ENCODE results near the gene CASS4.

Gene CASS4

DNA sequence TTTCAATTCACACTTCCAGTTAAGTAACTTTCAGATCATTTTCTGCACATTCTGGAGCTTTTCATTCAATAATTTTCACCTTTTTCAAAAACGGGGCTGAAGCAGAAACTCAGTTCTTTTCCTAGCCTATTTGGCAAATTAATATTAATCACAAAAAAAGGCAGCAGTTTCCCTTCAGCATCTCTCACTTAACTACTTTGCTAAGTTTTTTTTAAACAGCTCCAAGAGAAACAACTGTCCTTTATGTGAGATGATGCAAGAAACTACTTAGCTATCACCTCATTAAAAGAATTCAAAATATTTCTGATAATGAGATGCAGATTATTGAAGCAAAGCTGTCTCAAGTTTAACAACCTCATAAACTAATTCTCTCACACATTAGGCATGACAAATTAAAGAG is 11.8 kb downstream of the CASS4 start:
- DNase-seq: no peak

DNA sequence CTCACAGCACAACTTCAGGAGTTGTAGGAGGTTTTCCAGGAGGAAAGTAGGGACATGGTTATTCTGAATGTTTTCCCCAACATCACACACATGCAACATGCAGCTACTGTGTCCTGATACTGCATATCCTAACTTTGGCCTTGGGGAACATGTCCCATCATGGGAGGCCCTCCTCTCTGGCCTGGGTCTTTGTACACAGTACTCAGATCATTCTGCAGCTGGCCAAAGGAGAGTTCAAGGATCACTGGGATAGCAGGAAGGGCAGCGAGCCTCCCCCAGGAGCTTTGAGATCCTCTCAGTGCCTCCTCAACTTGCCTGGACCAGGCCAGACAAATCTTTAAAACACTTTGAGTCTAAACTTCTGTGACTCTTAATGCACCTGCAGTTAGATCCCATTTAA is 12.9 kb downstream of the CASS4 start:
- DNase-seq: no peak

DNA sequence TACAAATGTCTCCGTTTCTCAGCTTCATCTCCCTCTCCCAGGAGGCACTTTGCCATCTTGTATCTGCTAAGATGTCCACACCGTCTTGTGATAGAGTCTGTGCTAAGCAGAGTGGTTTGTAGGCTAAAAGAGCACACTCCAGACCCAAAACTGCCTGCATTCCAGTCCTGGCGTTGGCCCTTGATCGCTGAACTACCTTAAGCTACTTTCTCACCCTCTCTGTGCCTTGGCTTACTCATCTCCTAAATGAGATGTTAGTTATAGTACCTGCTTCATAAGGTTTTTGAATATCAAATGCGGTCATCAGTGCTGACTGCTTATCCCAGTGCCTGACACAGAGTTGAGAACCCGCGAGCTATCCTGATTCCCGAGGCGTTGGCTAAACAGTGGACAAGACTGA is 14.0 kb downstream of the CASS4 start:
- no peak for DNase-seq

GRCh38 chr20:56426926-56427325 is 14.9 kb downstream of the CASS4 start:
- DNase-seq: no peak

DNA sequence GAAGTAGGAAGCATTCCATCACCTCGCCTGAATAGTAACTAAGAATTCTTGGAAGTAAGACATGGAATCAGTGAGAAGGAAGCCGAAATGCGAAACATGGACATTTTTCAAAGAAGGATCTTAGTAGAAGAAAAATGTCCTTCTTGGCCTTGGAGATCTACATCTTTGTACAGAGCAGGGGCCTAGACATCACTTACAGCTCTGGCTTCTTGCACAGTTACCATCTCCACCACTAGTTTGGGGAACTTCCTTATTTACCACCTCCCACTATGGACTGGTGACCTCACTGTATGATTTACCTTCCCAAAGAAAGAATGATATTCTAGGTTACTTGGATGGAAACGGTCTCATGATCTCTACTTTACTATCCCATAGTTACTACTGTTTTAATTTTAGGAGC is 15.7 kb downstream of the CASS4 start:
- DNase-seq: no peak

- DNase-seq: no peak
These were observed 16.4 kb downstream of the CASS4 start for GRCh38 chr20:56428410-56428809.

- no peak for DNase-seq
These were observed 16.8 kb downstream of the CASS4 start for GRCh38 chr20:56428881-56429280.

DNA sequence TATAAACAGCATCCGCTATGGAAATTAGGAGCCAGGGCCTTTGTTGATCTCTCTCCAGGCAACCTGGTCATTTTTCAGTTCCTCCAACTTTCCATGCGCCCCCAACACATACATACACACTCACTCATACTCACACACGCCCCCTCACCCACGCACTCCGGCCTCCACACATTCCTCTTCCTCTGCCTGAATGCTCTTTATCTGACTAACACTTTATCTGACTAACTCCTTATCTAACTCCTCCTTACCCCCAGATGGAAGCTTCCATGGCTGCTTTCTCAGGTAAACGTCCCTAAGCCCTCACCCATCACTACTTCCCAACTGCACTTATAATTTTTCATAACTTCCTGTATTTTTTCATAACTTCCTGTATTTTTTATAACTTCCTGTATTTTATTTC is 17.4 kb downstream of the CASS4 start:
- peak; percentile 33 for DNase-seq

- no peak for DNase-seq
These were observed 17.9 kb downstream of the CASS4 start for GRCh38 chr20:56429941-56430340.

DNA sequence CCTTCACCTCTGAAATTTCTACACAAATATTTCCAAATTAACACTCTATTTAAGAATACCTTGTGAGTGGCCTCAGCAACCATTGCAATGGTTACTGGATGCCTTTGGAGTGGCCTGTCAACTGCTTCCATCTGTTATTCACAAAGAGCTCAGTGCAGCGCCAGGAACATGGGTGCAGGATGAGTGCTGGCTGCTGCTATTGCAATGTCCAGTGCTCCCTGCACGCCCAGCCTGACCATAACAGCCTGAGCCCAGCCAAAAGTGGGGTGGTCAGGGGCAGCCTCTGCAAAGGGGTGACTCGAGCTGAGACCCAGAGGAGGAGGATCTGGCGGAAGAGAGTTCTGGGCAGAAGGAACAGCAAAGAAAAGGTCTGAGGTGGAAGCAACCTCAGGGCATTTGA is 18.4 kb downstream of the CASS4 start:
- no peak for DNase-seq

DNA sequence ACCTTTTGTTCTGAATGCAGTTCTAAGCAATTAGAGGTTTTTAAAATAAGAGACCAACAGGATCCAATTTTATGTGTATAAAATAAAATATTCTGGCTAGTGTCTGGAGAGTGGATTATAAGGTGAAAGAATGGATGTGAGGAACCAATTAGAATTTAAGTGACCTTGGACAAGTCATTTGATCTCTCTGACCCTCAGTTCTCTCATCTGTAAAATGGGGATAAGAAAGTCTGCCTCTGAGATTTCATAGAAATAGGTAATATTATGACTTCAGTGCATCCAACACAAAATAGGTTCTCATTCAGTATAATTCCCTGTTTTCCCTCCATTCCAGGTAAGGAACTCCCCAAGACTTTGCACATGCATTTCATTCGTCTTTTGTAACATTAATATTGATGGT is 18.9 kb downstream of the CASS4 start:
- DNase-seq: no peak

- DNase-seq: no peak
These were observed 19.4 kb downstream of the CASS4 start for GRCh38 chr20:56431471-56431870.

- no peak for DNase-seq
These were observed 21.3 kb downstream of the CASS4 start for GRCh38 chr20:56433221-56433879.

GRCh38 chr20:56433880-56434255 is 21.8 kb downstream of the CASS4 start:
- DNase-seq: no peak

DNA sequence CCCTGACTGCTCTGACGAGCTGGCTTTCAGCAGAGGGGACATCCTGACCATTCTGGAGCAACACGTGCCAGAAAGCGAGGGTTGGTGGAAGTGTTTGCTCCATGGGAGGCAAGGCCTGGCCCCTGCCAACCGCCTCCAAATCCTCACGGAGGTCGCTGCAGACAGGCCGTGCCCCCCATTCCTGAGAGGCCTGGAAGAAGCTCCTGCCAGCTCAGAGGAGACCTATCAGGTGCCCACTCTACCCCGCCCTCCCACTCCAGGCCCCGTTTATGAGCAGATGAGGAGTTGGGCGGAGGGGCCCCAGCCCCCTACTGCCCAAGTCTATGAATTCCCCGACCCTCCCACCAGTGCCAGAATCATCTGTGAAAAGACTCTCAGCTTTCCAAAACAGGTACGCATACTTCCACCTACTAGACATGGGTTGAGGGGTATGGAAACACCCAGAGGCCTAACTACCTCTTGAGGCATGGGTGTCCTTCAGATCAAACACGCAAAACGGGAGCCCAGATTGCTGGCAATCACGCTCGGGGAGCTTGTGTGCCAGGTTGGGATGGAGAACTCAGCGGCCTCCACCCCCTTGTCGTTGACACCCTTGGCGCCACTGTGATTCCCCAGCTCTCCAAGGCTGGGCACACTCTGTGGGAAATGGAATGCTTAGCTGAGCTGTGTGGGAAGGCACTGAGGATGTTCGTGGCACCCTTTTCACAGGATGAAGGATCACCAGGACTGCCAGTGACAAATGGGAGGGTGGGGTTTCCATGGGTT is 25.3 kb downstream of the CASS4 start:
- DNase-seq: no peak

DNA sequence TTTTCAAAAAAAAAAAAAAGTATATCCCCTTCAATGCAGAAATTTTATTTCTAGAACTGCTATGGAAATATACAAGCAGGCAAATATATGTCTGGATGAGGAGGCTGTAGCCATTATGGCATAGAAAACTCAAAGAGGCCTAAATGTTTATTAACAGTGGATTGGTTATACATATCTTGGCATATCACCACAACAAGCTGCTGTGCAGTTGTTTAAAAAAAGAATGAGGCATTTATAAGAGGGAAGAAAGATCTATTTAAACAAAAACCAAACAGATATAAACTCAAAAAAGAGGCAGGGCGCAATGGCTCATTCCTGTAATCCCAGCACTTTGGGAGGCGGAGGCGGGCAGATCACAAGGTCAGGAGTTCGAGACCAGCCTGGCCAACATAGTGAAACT is 26.2 kb downstream of the CASS4 start:
- no peak for DNase-seq

DNA sequence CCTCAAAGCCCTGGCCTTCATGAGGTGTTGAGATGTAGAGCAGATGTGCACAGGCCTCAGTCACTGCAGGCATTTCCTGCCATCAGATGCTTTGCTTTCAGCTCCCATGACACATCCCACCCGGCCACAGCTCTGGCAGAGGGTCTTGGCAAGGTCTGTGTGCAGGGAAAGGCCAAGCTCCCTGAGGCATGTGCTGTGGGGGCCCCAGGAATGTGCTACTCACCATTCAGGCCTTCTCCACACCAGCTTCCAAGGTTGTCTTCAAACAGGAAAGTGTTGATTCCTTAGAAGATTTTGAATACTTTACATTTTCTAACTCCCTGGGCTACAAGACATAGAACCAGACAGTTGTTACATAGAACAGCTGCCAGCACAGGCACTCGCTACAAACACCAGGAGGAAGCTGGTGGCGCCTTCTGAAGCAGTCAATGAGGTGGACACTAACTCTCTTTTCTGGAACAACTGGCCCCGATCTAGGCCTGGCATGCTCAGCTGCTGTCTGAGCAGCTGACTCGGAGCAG is 27.8 kb downstream of the CASS4 start:
- DNase-seq: peak; percentile 37

- peak; percentile 60 for DNase-seq
These were observed 28.4 kb downstream of the CASS4 start for GRCh38 chr20:56440346-56441007.

DNA sequence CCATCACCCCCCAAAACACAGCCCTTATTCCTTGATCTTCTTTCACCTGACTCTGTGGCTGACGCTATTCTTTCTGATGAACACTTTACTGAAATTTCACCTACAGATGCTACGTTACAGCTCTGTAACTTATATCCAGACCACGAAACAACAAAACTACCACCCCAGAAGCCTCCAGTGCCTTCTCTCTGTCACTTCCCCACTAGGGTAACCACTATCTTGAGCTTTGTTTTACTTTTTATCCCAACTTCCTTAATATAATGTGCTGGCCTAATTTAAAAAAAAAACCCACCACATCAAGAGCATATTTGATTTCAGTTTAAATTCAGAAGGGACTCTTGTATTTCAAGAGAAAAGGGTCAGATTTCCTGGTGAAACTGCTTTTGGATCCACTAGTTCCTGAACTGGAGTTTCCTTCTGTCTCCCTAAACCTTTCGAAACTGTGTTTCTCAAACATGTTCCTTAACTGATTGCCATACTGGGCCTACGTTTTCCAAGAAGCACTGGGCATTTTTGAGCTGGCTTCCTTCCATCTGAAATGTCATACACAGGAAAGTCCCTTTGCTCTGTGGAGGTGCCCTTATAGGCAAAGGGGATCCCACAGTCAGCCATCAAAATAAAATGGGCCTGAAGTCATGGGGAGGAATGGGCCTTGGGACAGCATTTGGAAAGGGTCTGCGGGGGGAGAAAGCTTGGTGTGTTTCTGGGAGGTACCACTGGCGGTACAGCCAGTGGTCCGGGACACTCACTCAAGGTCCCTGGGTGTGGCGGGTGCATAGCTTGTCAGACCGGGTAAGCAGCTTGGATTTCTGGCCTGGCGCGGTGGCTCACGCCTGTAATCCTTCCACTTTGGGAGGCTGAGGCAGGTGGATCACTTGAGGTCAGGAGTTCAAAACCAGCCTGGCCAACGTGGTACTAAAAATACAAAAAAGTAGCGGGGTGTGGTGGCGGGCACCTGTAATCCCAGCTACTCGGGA is 30.6 kb downstream of the CASS4 start:
- no peak for DNase-seq

- no peak for DNase-seq
These were observed 31.8 kb downstream of the CASS4 start for GRCh38 chr20:56443654-56444540.

DNA sequence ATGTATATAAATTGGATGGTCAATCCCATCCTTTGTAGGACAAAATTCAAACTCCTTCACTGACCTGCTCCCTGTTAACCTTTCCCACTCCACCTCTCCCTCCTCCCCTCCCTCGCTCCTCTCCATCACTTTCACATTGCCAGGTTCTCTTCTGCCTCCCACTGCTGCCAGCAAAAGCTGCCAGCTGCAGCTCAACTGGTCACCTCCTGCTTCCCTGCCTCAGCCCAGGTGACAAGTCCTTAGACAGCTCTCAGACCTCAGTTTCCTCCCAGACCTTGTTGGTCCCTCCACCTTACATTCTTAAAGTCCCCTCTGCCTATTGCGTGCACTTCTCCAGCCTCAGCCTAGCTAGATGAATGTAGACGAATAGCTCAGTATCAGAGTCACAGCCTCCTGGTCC is 33.1 kb downstream of the CASS4 start:
- DNase-seq: no peak

- no peak for DNase-seq
These were observed 33.5 kb downstream of the CASS4 start for GRCh38 chr20:56445540-56445939.
